ENCODE measurements around the gene CLIC5.

- no peak for TF ChIP-seq POLR2A (IDR thresholded peaks at IDR 0.05)
- no peak for TF ChIP-seq CTCF (IDR thresholded peaks at IDR 0.05)
Measured at GRCh38 chr6:45988635-45989034, 27.0 kb downstream of the CLIC5 start.
